ENCODE data around the gene TACSTD2.

TACSTD2 gene

DNA sequence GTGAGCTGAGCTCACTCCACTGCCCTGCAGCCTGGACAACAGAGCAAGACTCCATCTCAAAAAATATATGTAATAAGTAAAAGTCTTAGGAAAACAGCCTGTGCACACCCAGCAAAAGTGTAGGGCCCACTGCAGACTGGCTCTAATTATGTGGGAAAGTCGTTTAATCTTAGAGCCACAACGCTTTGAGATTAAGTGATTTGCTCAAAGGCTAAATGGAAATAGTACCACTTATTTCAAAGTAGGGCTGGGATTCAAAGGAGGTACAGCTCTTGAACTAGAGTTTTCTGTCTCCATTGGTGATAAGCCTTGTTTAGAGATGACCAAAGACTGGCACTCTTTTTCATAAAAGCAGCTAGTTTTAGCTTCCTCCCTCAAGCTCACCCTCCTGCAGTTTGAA lies 2.2 kb downstream of the TACSTD2 start:
- TF ChIP-seq FOXP2 (optimal IDR thresholded peaks at IDR 0.05; ENCODE audit: borderline replicate concordance, extremely low read depth, extremely low read length, insufficient read depth) (no peak), POLR2AphosphoS5 (IDR thresholded peaks at IDR 0.05; ENCODE audit: low read depth, low read length) (no peak), SIN3A (IDR thresholded peaks at IDR 0.05; ENCODE audit: borderline replicate concordance, insufficient read depth, low read length) (no peak), TAF1 (IDR thresholded peaks at IDR 0.05; ENCODE audit: borderline replicate concordance, insufficient read depth, low read length) (no peak)
- TF ChIP-seq, protein P1, sequence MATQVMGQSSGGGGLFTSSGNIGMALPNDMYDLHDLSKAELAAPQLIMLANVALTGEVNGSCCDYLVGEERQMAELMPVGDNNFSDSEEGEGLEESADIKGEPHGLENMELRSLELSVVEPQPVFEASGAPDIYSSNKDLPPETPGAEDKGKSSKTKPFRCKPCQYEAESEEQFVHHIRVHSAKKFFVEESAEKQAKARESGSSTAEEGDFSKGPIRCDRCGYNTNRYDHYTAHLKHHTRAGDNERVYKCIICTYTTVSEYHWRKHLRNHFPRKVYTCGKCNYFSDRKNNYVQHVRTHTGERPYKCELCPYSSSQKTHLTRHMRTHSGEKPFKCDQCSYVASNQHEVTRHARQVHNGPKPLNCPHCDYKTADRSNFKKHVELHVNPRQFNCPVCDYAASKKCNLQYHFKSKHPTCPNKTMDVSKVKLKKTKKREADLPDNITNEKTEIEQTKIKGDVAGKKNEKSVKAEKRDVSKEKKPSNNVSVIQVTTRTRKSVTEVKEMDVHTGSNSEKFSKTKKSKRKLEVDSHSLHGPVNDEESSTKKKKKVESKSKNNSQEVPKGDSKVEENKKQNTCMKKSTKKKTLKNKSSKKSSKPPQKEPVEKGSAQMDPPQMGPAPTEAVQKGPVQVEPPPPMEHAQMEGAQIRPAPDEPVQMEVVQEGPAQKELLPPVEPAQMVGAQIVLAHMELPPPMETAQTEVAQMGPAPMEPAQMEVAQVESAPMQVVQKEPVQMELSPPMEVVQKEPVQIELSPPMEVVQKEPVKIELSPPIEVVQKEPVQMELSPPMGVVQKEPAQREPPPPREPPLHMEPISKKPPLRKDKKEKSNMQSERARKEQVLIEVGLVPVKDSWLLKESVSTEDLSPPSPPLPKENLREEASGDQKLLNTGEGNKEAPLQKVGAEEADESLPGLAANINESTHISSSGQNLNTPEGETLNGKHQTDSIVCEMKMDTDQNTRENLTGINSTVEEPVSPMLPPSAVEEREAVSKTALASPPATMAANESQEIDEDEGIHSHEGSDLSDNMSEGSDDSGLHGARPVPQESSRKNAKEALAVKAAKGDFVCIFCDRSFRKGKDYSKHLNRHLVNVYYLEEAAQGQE (IDR thresholded peaks at IDR 0.05; ENCODE audit: insufficient read depth in 1 of 2, low read depth in 2 of 2, low read length in 2 of 2): no peak

DNA sequence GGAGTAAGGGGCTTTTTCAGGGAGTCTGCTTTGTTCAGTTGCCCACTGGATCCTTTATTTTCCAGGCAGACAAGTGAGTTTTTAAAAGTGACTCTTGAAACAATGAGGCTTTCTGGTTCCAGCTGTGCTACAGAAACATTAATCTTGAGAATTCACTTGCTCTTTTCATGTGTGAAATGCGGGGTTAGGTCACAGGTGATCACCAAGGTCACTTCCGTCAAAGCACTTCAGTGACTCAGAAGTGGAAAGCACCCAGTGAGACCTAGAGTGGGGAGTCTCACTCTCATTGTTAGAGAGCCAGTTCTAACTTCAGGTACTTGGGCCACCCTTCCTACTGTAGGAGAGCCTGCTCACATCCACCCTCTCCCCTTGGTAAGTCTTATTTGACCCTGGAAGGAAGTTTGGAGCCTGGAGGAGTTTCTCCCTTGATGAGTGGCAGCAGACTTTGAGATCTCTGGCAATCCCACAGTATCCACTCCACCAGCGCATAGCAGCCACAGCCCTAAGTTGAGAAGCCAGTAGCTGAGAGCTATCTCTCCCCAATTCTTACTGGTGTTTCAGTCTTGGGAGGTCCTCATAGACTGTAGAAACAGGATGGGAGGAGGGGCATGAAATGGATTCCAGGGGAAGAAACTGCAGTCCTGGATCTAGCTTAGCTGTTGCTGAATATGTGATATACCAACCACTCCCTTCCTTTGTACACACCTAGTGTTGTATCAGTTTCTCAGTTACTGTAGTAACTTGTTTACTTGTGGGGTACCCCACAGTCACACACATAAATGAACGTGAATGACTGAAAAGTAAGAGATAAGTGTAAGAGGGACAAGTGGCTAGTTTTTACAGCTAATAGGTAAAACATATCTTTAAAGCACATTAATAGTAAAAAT lies 3.1 kb downstream of the TACSTD2 start:
- TF ChIP-seq, protein P1 (IDR thresholded peaks at IDR 0.05; ENCODE audit: insufficient read depth in 1 of 2, low read depth in 2 of 2, low read length in 2 of 2): no peak
- TF ChIP-seq TAF1 (IDR thresholded peaks at IDR 0.05; ENCODE audit: borderline replicate concordance, insufficient read depth, low read length) (no peak), POLR2AphosphoS5 (IDR thresholded peaks at IDR 0.05; ENCODE audit: low read depth, low read length) (no peak), FOXP2 (optimal IDR thresholded peaks at IDR 0.05; ENCODE audit: borderline replicate concordance, extremely low read depth, extremely low read length, insufficient read depth) (no peak), SIN3A (IDR thresholded peaks at IDR 0.05; ENCODE audit: borderline replicate concordance, insufficient read depth, low read length) (no peak)

DNA sequence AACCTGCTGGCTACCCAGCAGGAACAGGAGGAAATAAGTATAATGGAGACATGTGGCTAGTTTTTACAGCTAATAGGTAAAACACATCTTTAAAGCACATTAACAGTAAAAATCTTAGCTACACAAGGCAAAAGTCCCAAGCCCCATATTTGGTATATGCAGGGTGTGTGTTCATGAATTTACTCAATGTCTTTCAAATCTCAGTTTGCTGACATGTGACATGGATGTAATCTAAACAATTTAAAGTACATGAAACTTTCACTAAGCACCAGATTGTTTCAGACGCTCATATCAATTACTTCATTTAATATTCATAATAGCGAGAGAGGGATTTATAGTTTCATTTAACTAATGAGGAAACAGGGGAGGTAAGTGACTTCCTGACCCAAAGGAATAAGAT lies 3.9 kb downstream of the TACSTD2 start:
- TF ChIP-seq SIN3A (IDR thresholded peaks at IDR 0.05; ENCODE audit: borderline replicate concordance, insufficient read depth, low read length): no peak
- TF ChIP-seq TAF1 (IDR thresholded peaks at IDR 0.05; ENCODE audit: borderline replicate concordance, insufficient read depth, low read length): no peak
- TF ChIP-seq POLR2AphosphoS5 (IDR thresholded peaks at IDR 0.05; ENCODE audit: low read depth, low read length): no peak
- TF ChIP-seq, protein P1 (IDR thresholded peaks at IDR 0.05; ENCODE audit: insufficient read depth in 1 of 2, low read depth in 2 of 2, low read length in 2 of 2): no peak
- TF ChIP-seq FOXP2 (optimal IDR thresholded peaks at IDR 0.05; ENCODE audit: borderline replicate concordance, extremely low read depth, extremely low read length, insufficient read depth): no peak

DNA sequence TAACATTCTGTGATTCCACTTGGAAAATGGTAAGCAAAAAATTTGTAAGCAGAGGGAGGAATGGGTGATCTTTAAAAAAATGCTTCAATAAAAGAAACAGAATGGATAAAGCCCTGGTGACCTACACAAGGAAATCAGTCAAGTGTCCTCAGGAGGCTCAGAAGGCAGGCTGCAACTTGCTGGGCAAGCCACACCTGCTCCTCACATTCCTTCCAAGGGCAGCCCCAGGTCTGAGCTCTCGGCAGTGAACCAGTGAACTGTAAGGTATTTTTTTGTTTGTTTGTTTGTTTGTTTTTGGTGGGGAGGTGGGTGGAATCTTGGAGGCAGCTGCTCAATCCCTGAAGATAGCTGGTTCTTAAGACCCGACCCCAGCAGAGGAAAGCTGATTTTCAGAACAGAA lies 4.4 kb downstream of the TACSTD2 start:
- TF ChIP-seq FOXP2 (optimal IDR thresholded peaks at IDR 0.05; ENCODE audit: borderline replicate concordance, extremely low read depth, extremely low read length, insufficient read depth) (no peak), TAF1 (IDR thresholded peaks at IDR 0.05; ENCODE audit: borderline replicate concordance, insufficient read depth, low read length) (no peak), POLR2AphosphoS5 (IDR thresholded peaks at IDR 0.05; ENCODE audit: low read depth, low read length) (no peak), SIN3A (IDR thresholded peaks at IDR 0.05; ENCODE audit: borderline replicate concordance, insufficient read depth, low read length) (no peak)
- TF ChIP-seq, protein P1 (IDR thresholded peaks at IDR 0.05; ENCODE audit: insufficient read depth in 1 of 2, low read depth in 2 of 2, low read length in 2 of 2): no peak

Measured in PFSK-1 (cell line).